ENCODE measurements around the gene FAM240A.

DNA sequence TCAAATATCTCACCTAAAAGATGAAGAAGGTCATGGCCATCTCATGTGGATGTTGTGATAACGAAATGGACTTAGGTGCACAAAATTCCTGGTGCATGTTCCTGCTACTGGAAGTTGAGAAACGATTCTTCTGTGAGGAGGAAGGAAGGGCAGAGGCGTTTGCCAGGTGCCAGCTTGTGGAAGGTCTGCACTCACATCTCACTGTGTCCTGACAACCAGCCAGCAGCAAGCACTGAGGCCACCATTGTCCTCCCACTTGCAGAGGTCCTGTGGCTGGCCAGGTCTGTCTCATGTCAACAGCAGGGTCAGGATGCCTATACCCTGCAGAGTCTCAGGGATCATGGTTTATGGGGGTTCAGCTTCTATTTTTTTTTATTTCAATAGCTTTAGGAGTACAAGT lies 3.7 kb downstream of the FAM240A start:
- TF ChIP-seq CTCF (IDR thresholded peaks at IDR 0.05): no peak
- no peak for TF ChIP-seq POLR2A (IDR thresholded peaks at IDR 0.05)

Data from tibial nerve (tissue), 3 donors.